ENCODE measurements around the gene RNF223. TPM values are rescaled to one million over a fixed set of nuclear protein-coding genes. Genes with fewer than 3 reads are reported as not detected.
A peak's percentile ranks its signal among the peaks of the same experiment; 100 is the strongest.

The RNF223 gene
- total RNA-seq, 1 donor from 2014 or later: 9.0 TPM

DNA sequence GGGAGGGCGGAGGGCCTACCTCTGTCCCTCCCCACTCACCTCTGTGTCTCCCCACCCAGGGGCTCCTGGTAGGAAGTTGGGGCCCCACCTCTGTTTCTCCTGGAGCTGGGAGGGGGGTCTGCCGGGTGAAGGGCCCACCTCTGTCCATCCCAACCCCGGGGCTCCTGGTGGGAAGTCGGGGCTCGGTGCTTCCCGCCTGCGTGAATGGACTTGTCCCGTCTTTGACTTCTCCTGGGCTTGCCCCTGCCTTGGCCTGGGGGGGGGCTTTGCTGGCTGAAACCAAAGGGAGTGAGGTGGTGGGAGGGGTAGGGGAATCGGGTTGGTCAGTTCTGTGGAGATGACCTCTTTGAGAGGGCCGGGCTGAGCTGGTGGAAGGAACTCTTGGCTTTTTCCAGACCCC lies 48.4 kb downstream of the RNF223 start:
- no peak overlapping the region for H3K4me3 ChIP-seq (ENCODE audit: low read depth, low read length)
- DNase-seq (ENCODE audit: low read depth) (no peak), FAIRE-seq (no peak)
- peaks cover 33% of the 10 kb centered on the region for H3K36me3 ChIP-seq (ENCODE audit: control insufficient read depth, insufficient read depth, low read length)
- TF ChIP-seq, protein P1, sequence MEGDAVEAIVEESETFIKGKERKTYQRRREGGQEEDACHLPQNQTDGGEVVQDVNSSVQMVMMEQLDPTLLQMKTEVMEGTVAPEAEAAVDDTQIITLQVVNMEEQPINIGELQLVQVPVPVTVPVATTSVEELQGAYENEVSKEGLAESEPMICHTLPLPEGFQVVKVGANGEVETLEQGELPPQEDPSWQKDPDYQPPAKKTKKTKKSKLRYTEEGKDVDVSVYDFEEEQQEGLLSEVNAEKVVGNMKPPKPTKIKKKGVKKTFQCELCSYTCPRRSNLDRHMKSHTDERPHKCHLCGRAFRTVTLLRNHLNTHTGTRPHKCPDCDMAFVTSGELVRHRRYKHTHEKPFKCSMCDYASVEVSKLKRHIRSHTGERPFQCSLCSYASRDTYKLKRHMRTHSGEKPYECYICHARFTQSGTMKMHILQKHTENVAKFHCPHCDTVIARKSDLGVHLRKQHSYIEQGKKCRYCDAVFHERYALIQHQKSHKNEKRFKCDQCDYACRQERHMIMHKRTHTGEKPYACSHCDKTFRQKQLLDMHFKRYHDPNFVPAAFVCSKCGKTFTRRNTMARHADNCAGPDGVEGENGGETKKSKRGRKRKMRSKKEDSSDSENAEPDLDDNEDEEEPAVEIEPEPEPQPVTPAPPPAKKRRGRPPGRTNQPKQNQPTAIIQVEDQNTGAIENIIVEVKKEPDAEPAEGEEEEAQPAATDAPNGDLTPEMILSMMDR (IDR thresholded peaks at IDR 0.05; ENCODE audit: insufficient read depth, low read length, severe bottlenecking): no peak
- H3K27me3 ChIP-seq (ENCODE audit: control insufficient read depth, insufficient read depth, low read length): no peaks in the 10 kb centered on the region

DNA sequence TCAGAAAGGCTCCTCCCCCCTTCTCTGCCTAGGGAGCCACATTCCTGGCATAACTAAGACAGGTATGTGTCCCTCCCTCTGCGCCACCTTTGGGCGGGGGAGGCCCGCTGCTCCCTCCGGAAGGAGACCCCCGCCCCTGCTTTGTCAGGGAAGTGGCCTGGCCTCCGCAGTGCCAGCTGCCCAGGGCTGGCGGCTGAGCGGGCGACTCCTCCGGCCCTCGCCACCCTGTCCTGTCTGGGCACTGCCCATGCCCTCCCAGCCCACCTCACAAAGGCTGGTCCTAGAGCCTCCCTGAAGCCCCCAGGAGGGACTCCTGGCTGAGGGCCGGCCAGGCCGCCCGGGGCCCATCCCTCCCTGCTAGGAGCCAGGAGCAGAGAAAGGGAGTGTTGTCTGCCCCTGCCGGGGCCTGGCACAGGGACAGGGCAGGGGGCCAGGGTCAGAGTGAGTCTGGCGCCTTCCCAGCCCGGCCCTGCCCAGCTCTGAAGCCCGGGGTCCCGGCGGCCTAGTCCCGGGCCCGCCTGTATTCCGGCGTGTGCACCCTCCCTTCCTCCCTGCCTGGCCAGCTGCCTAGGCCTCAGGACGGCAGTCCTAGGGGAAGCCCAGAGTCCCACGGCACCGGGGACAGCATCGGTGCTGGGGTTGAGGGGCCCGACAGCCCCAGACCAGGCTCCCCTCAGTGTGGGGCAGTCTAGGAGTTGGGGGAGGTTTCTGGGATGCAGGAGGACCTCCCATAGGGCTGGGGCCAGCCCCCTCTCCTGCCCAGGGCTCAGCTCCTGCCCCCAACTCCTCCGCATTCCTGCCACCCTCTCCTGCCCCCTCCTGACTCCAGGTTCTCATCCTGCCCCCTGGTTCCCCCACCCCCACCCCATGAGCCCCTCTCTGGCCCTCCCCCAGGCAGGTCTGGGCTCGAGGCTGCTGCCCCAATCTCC lies 49.1 kb downstream of the RNF223 start:
- TF ChIP-seq, protein P1 (IDR thresholded peaks at IDR 0.05; ENCODE audit: insufficient read depth, low read length, severe bottlenecking): no peak
- Histone ChIP-seq H3K4me3 (ENCODE audit: low read depth, low read length) (peak overlapping the region; percentile 36), H3K27me3 (ENCODE audit: control insufficient read depth, insufficient read depth, low read length) (no peaks in the 10 kb centered on the region), H3K36me3 (ENCODE audit: control insufficient read depth, insufficient read depth, low read length) (peaks cover 33% of the 10 kb centered on the region)
- no peak for FAIRE-seq
- peak; percentile 83 for DNase-seq (ENCODE audit: low read depth)

DNA sequence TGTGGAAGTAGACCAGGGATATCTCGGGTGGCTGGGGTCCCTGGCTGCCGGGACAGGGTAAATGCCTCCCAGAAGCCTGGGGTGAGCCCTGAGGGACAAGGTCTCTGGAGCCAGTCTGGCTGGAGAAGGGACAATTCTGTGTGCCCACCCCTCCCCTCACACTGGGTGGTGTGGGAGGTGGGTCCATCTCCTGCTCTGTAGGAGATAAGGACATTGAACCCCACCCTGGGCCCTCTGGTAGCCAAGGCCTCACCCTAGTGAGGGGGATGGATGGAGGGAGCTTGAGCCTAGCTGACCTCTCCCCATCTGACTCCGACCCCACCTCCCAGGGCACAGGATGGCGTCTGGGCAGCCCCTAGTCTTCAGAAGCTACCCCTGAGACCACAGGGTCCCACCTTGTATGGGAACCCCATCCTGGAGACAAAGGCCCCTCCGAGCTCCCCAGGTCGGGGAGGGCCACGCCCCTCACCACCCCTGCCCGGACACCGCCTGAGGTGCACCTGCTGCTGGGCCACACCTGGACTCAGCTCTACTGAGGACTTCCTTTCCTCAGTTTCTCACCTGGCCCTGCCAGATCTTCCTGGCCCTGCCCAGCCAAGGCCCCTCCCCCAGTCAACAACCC lies 49.8 kb downstream of the RNF223 start:
- TF ChIP-seq, protein P1 (IDR thresholded peaks at IDR 0.05; ENCODE audit: insufficient read depth, low read length, severe bottlenecking): no peak
- DNase-seq (ENCODE audit: low read depth) (no peak), FAIRE-seq (peak; percentile 75)
- H3K36me3 ChIP-seq (ENCODE audit: control insufficient read depth, insufficient read depth, low read length): peaks cover 33% of the 10 kb centered on the region
- H3K4me3 ChIP-seq (ENCODE audit: low read depth, low read length): no peak overlapping the region
- no peaks in the 10 kb centered on the region for H3K27me3 ChIP-seq (ENCODE audit: control insufficient read depth, insufficient read depth, low read length)

GRCh38 chr1:1023700-1024099 lies 50.4 kb downstream of the RNF223 start:
- peaks cover 33% of the 10 kb centered on the region for H3K36me3 ChIP-seq (ENCODE audit: control insufficient read depth, insufficient read depth, low read length)
- TF ChIP-seq, protein P1 (IDR thresholded peaks at IDR 0.05; ENCODE audit: insufficient read depth, low read length, severe bottlenecking): no peak
- FAIRE-seq: no peak
- H3K4me3 ChIP-seq (ENCODE audit: low read depth, low read length): no peak overlapping the region
- no peaks in the 10 kb centered on the region for H3K27me3 ChIP-seq (ENCODE audit: control insufficient read depth, insufficient read depth, low read length)
- no peak for DNase-seq (ENCODE audit: low read depth)

GRCh38 chr1:1022302-1023009 lies 51.6 kb downstream of the RNF223 start:
- Histone ChIP-seq H3K4me3 (ENCODE audit: low read depth, low read length) (no peak overlapping the region), H3K36me3 (ENCODE audit: control insufficient read depth, insufficient read depth, low read length) (peaks cover 27% of the 10 kb centered on the region), H3K27me3 (ENCODE audit: control insufficient read depth, insufficient read depth, low read length) (no peaks in the 10 kb centered on the region)
- TF ChIP-seq, protein P1 (IDR thresholded peaks at IDR 0.05; ENCODE audit: insufficient read depth, low read length, severe bottlenecking): no peak
- no peak for DNase-seq (ENCODE audit: low read depth)
- FAIRE-seq: no peak

Measured in bronchial epithelial cell (primary cell).